Cardiac muscle cell (in vitro differentiated cells and primary cell): ENCODE data around the gene SUFU. TPM values are rescaled to one million over a fixed set of nuclear protein-coding genes. Genes with fewer than 3 reads are reported as not detected.

Experiments used
- DNase-seq, 2 donors: peaks; one replicate each; pipeline versions ENCODE4 v3.0.0 to v3.0.0-alpha.2; 2010 to 2017; ENCODE audit warnings: low read depth in 1 of 2, low spot score in 1 of 2
- H3K27ac ChIP-seq: fragments of 200-600 bp; sonication (generic); 2 replicates; pipeline ENCODE4 v1.5.1; 2016
- H3K27me3 ChIP-seq: fragments of 200-600 bp; sonication (generic); 2 replicates; pipeline ENCODE4 v1.6.0; 2016; ENCODE audit warnings: control low read depth
- H3K36me3 ChIP-seq: fragments of 200-600 bp; sonication (generic); 2 replicates; pipeline ENCODE4 v1.5.1; 2016; ENCODE audit warnings: control low read depth
- H3K4me1 ChIP-seq: fragments of 200-600 bp; sonication (generic); 2 replicates; pipeline ENCODE4 v1.8.1; 2017; ENCODE audit warnings: low read depth, mild to moderate bottlenecking, mixed run types
- H3K4me3 ChIP-seq: fragments of 200-600 bp; sonication (generic); 2 replicates; pipeline ENCODE4 v1.5.1; 2016; ENCODE audit warnings: mild to moderate bottlenecking
- H3K9me3 ChIP-seq: fragments of 200-600 bp; sonication (generic); 2 replicates; pipeline ENCODE4 v1.5.1; 2017; ENCODE audit warnings: low read depth, mild to moderate bottlenecking, control low read depth
- polyA plus RNA-seq: library from polyadenylated mRNA; unstranded; fragments of >200 nt; fragmentation: Nextera tagmentation; extraction: Ambion mirVana; gene quantifications from 2 replicates; pipeline ENCODE4 v1.2.1, GENCODE V29; 2016
- total RNA-seq: library from RNA; depleted of rRNA; stranded (reverse); fragments of >200 nt; gene quantifications from 2 replicates; pipeline ENCODE4 v1.2.3, GENCODE V29; 2016
- TF ChIP-seq, protein P1 (sequence below): IDR thresholded peaks from 2 replicates; pipeline ENCODE4 v1.5.1; 2012; ENCODE audit warnings: low read depth, mild to moderate bottlenecking, low read length

SUFU gene
- total and polyA plus RNA-seq, 2 experiments from 2014 or later = 14.2 to 18.4 TPM

DNA sequence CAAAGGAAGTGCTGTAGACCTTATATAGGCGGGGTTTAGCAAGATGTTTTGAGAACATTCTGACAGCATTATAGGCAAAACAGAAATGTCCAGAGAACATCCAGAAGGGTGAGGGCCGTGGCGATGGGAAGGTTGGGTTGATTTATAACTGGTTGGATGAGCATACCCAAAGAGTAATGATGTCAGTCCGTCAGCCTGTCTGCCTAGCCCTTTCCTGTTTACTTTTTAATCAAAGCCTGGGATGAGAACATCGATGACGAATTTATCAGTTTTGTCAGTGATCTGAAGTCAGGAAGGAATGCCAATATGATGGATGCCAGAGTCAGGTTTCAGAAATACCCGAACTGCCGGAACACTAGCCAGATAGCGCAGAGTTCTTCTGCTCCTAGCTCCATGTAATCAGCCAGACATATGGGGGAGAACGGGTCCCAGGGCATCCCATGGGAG is 106.7 kb downstream of the SUFU start:
- peaks cover 29% of the 10 kb centered on the region for H3K4me1 ChIP-seq
- DNase-seq = no peak
- H3K27me3 ChIP-seq = no peaks in the 10 kb centered on the region
- H3K4me3 ChIP-seq = no peak overlapping the region
- TF ChIP-seq, protein P1, sequence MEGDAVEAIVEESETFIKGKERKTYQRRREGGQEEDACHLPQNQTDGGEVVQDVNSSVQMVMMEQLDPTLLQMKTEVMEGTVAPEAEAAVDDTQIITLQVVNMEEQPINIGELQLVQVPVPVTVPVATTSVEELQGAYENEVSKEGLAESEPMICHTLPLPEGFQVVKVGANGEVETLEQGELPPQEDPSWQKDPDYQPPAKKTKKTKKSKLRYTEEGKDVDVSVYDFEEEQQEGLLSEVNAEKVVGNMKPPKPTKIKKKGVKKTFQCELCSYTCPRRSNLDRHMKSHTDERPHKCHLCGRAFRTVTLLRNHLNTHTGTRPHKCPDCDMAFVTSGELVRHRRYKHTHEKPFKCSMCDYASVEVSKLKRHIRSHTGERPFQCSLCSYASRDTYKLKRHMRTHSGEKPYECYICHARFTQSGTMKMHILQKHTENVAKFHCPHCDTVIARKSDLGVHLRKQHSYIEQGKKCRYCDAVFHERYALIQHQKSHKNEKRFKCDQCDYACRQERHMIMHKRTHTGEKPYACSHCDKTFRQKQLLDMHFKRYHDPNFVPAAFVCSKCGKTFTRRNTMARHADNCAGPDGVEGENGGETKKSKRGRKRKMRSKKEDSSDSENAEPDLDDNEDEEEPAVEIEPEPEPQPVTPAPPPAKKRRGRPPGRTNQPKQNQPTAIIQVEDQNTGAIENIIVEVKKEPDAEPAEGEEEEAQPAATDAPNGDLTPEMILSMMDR = no peak
- H3K27ac ChIP-seq = peak overlapping the region; percentile 42
- no peaks in the 10 kb centered on the region for H3K9me3 ChIP-seq
- H3K36me3 ChIP-seq = no peaks in the 10 kb centered on the region

DNA sequence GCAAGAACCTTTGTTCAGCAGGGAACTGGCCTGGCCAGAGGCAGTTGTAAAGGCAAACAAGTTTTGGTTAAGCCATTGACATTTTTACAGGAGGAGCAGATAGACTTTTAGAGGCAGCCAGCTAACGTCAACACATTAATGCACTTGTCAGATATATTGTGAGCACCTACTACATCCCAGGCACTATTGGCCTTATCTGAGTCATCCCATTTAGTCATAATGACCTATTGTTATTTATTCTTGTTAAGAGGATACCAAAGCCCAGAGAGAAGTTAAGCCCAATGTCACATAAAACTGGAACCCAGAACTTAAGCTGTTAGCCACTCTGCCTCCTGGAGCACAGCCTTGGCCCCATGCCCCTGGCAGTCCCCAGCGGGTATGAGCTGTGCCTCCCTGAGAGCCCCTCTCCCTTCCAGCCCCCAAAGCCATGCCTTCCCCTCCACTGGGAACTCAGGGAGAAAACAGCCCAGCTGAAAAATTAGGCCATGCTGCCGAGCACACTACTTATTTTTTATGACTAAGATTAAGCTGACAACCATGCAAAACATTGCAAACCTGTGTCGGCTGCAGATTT is 107.8 kb downstream of the SUFU start:
- Histone ChIP-seq H3K27ac (peak overlapping the region; percentile 42), H3K9me3 (no peaks in the 10 kb centered on the region), H3K4me1 (peaks cover 41% of the 10 kb centered on the region), H3K4me3 (no peak overlapping the region), H3K27me3 (no peaks in the 10 kb centered on the region), H3K36me3 (no peaks in the 10 kb centered on the region)
- TF ChIP-seq, protein P1 = no peak
- no peak for DNase-seq

DNA sequence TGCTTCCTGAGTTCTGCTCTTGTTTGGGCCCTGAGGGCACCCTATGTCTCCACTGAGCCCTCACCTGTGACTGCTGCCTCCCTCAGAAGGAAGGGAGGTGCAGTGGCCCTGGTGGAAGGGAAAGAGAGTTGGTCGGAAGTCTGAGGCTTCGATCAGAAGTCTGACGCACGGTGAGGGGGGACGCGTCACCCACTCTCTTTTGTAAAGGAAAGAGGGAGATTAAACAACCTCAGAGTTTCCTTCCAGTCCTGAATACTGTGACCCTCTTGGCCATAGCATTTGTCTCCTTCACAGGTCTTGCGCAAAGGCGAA is 109.1 kb downstream of the SUFU start:
- TF ChIP-seq, protein P1 = no peak

DNA sequence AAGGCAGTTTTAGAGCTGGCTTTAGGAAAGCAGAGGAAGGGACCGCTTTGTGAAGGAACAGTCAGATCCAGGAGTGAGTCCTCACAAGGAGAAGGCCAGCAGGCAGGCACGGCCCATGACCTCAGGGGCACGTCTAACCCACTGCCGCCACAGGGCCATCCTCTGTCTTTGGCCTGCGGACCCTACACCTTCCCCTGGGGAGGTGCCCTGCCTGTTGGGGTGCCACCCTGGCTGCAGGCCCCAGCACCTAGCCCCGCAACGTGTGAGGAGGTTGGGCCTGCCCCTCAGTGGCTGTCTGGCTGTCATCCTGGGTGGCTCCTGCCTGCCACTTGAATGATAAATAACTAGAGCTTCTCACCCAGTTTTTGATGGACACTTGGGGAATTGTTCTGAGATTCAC is 109.5 kb downstream of the SUFU start:
- H3K27ac ChIP-seq = peak overlapping the region; percentile 49
- no peak for DNase-seq
- H3K27me3 ChIP-seq = no peaks in the 10 kb centered on the region
- peaks cover 49% of the 10 kb centered on the region for H3K4me1 ChIP-seq
- no peaks in the 10 kb centered on the region for H3K36me3 ChIP-seq
- no peaks in the 10 kb centered on the region for H3K9me3 ChIP-seq
- H3K4me3 ChIP-seq = no peak overlapping the region
- TF ChIP-seq, protein P1 = no peak

More for the DNA sequence above, 109.1 kb downstream of the SUFU start:
- no peaks in the 10 kb centered on the region for H3K9me3 ChIP-seq
- no peak for DNase-seq
- H3K4me3 ChIP-seq = no peak overlapping the region
- H3K36me3 ChIP-seq = no peaks in the 10 kb centered on the region
- H3K27ac ChIP-seq = peak overlapping the region; percentile 49
- H3K4me1 ChIP-seq = peaks cover 46% of the 10 kb centered on the region
- H3K27me3 ChIP-seq = no peaks in the 10 kb centered on the region

DNA sequence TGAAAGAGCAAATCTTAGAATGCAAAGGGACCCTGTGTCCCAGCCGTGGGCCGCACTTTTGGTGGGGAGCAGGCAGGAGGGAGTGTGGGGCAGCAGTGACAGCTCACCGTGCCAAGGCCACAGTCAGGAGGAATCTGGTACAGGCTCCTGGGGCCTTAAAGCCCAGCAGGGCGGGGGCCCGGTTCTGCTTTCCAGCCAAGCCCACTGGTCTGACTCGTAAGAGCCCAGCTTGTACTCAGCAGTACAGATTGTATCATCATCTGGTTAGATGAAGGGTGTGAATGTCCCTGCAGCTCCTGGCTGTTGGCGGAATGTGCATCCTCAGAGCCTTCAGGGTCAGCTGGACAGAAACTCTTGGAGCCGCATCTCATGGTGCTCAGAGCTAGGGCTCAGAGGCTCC is 110.0 kb downstream of the SUFU start:
- Histone ChIP-seq H3K4me3 (no peak overlapping the region), H3K27ac (peak overlapping the region; percentile 49), H3K9me3 (no peaks in the 10 kb centered on the region), H3K36me3 (no peaks in the 10 kb centered on the region), H3K27me3 (no peaks in the 10 kb centered on the region), H3K4me1 (peaks cover 54% of the 10 kb centered on the region)
- TF ChIP-seq, protein P1 = no peak
- DNase-seq = no peak

DNA sequence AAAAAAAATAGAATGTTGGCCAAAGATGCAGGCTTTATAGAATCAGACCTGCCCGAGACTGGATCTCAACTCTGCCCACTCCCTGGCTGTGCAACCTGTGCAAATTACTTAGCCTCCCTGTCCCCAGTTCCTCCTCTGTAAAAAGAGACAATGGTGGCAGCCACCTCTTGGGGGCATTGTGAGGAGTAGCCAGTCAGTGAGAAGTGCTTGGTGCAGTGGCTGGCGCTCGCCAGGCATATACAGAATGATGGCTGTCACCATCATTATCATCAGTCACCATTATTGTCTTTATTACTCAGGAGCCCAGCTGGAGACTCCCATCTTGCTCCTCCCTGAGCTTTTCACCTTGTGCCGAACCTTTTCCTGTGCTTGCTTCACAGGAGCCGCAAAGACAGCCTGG is 111.1 kb downstream of the SUFU start:
- H3K9me3 ChIP-seq = no peaks in the 10 kb centered on the region
- H3K27ac ChIP-seq = peak overlapping the region; percentile 98
- DNase-seq = no peak
- no peaks in the 10 kb centered on the region for H3K27me3 ChIP-seq
- TF ChIP-seq, protein P1 = no peak
- peaks cover 60% of the 10 kb centered on the region for H3K4me1 ChIP-seq
- H3K4me3 ChIP-seq = no peak overlapping the region
- H3K36me3 ChIP-seq = no peaks in the 10 kb centered on the region
